CD4-positive, alpha-beta T cell (primary cell): ENCODE measurements around the gene CLOCK. TPM values are rescaled to one million over a fixed set of nuclear protein-coding genes. Genes with fewer than 3 reads are reported as not detected.

Source experiments
- ATAC-seq: fragments of 200-7000 bp; cut with Tn5 transposase; one replicate; pipeline ENCODE4 v1.10.0; 2022; ENCODE audit warnings: mild to moderate bottlenecking; ENCODE audit not compliant: poor library complexity
- CTCF ChIA-PET: fragments of 350-600 bp; sonication (Branson Sonifier 250); formaldehyde crosslinking; loops from one replicate; lab custom pipeline; 2021; ENCODE audit warnings: antibody characterized with exemption, inconsistent platforms; lab: Charles Lee
- POLR2A ChIA-PET: fragments of 350-600 bp; sonication (Branson Sonifier 250); formaldehyde crosslinking; loops from one replicate; lab custom pipeline; 2021; ENCODE audit warnings: antibody characterized with exemption, inconsistent platforms; lab: Charles Lee
- DNase-seq, 14 experiments: peaks; one replicate each; pipeline ENCODE4 v3.0.0-alpha.2; 2013 to 2020; ENCODE audit warnings: mixed read lengths in 2 of 14
- H3K27ac ChIP-seq, 2 donors: one replicate each; pipeline versions ENCODE4 v1.5.1 to v1.7.0; 2013; ENCODE audit warnings: low read length in 2 of 2, low read depth in 1 of 2, mild to moderate bottlenecking in 1 of 2
- H3K27me3 ChIP-seq, 2 experiments: 1 replicate in 1 of 2; 2 replicates in 1 of 2; pipeline versions ENCODE4 v1.6.1 to v1.7.0; 2013; ENCODE audit warnings: low read length in 2 of 2, control low read depth in 1 of 2, mild to moderate bottlenecking in 1 of 2, moderate library complexity in 1 of 2; ENCODE audit not compliant: insufficient read depth in 2 of 2, control insufficient read depth in 1 of 2
- H3K36me3 ChIP-seq: one replicate; pipeline ENCODE4 v1.6.1; 2013; ENCODE audit warnings: low read length, control low read depth; ENCODE audit not compliant: insufficient read depth
- H3K4me1 ChIP-seq: one replicate; pipeline ENCODE4 v1.6.1; 2013; ENCODE audit warnings: low read length, control low read depth; ENCODE audit not compliant: insufficient read depth
- H3K4me3 ChIP-seq: one replicate; pipeline ENCODE4 v1.5.1; 2013; ENCODE audit warnings: mild to moderate bottlenecking, low read length, moderate library complexity
- H3K9me3 ChIP-seq, 2 experiments: 1 replicate in 1 of 2; 2 replicates in 1 of 2; pipeline versions ENCODE4 v1.6.1 to v1.7.0; 2013; ENCODE audit warnings: low read length in 2 of 2, mild to moderate bottlenecking in 2 of 2, control low read depth in 1 of 2, moderate library complexity in 1 of 2; ENCODE audit not compliant: control insufficient read depth in 1 of 2, insufficient read depth in 1 of 2
- H3K27ac Mint-ChIP-seq: one replicate; pipeline ENCODE4 v1.8.0; 2020; ENCODE audit warnings: mixed read lengths
- H3K27me3 Mint-ChIP-seq: one replicate; pipeline ENCODE4 v1.8.0; 2021; ENCODE audit warnings: mixed read lengths
- H3K36me3 Mint-ChIP-seq: one replicate; pipeline ENCODE4 v1.8.0; 2021; ENCODE audit warnings: low read depth, mixed read lengths
- H3K4me1 Mint-ChIP-seq: one replicate; pipeline ENCODE4 v1.8.0; 2021; ENCODE audit warnings: low read depth, mixed read lengths
- H3K4me3 Mint-ChIP-seq: one replicate; pipeline ENCODE4 v1.8.0; 2020; ENCODE audit warnings: mild to moderate bottlenecking, mixed read lengths
- H3K9me3 Mint-ChIP-seq: one replicate; pipeline ENCODE4 v1.8.0; 2020; ENCODE audit warnings: mixed read lengths
- CTCF ChIP-seq: fragments of 200-600 bp; IDR thresholded peaks from one replicate; pipeline ENCODE4 v1.8.0; 2022; ENCODE audit warnings: antibody characterized with exemption, mild to moderate bottlenecking
- intact Hi-C, 2 experiments: fragments of 100-400 bp; cut with DNase I in 1 of 2; cut with micrococcal nuclease in 1 of 2; formaldehyde crosslinking; loops; one replicate each; pipeline versions ENCODE4 v1.15.1 to v1.9.0; 2023 to 2025; cut with DNase I, micrococcal nuclease
- total RNA-seq, 174 experiments: library from RNA in 2 of 174; stranded (reverse) in 2 of 174; gene quantifications; one replicate each; pipeline ENCODE4 v1.2.3 and lab custom pipeline; 2021 to 2026

The CLOCK gene
- total RNA-seq, 2 experiments from 2014 or later = 4.9 to 5.6 TPM

GRCh38 chr4:55381502-55381901, 165.2 kb downstream of the CLOCK start:
- Mint-ChIP-seq H3K4me3 (no peak overlapping the region), H3K36me3 (no peaks in the 10 kb centered on the region), H3K4me1 (no peaks in the 10 kb centered on the region), H3K27ac (no peak overlapping the region), H3K9me3 (no peaks in the 10 kb centered on the region), H3K27me3 (no peaks in the 10 kb centered on the region)
- ChIA-PET CTCF (no interaction called here), POLR2A (no interaction called here)
- intact Hi-C loops = no loop called here
- Histone ChIP-seq H3K9me3 (no peaks in the 10 kb centered on the region), H3K36me3 (no peaks in the 10 kb centered on the region), H3K27me3 (no peaks in the 10 kb centered on the region), H3K4me3 (no peak overlapping the region), H3K4me1 (no peaks in the 10 kb centered on the region), H3K27ac (no peak overlapping the region)
- TF ChIP-seq CTCF = no peak
- ATAC-seq = no peak
- DNase-seq = no peak

GRCh38 chr4:55380576-55380975, 166.1 kb downstream of the CLOCK start:
- no peak overlapping the region for H3K4me3 ChIP-seq
- no peaks in the 10 kb centered on the region for H3K27me3 ChIP-seq
- H3K27me3 Mint-ChIP-seq = no peaks in the 10 kb centered on the region
- no peaks in the 10 kb centered on the region for H3K4me1 Mint-ChIP-seq
- no peaks in the 10 kb centered on the region for H3K4me1 ChIP-seq
- ATAC-seq = no peak
- H3K9me3 ChIP-seq = no peaks in the 10 kb centered on the region
- H3K27ac Mint-ChIP-seq = no peak overlapping the region
- no peak for DNase-seq
- H3K4me3 Mint-ChIP-seq = no peak overlapping the region
- no peaks in the 10 kb centered on the region for H3K9me3 Mint-ChIP-seq
- CTCF ChIA-PET = no interaction called here
- no peaks in the 10 kb centered on the region for H3K36me3 ChIP-seq
- no peak for TF ChIP-seq CTCF
- no peak overlapping the region for H3K27ac ChIP-seq
- H3K36me3 Mint-ChIP-seq = no peaks in the 10 kb centered on the region
- POLR2A ChIA-PET = no interaction called here
- intact Hi-C loops = no loop called here

GRCh38 chr4:55378617-55379467, 167.9 kb downstream of the CLOCK start:
- H3K9me3 ChIP-seq = no peaks in the 10 kb centered on the region
- TF ChIP-seq CTCF = no peak
- no peaks in the 10 kb centered on the region for H3K36me3 ChIP-seq
- no peak overlapping the region for H3K27ac ChIP-seq
- DNase-seq = no peak
- Mint-ChIP-seq H3K27me3 (no peaks in the 10 kb centered on the region), H3K27ac (no peak overlapping the region), H3K9me3 (no peaks in the 10 kb centered on the region), H3K4me1 (no peaks in the 10 kb centered on the region), H3K4me3 (no peak overlapping the region), H3K36me3 (no peaks in the 10 kb centered on the region)
- intact Hi-C loops = no loop called here
- ChIA-PET POLR2A (no interaction called here), CTCF (no interaction called here)
- no peak for ATAC-seq
- H3K4me3 ChIP-seq = no peak overlapping the region
- no peaks in the 10 kb centered on the region for H3K27me3 ChIP-seq
- H3K4me1 ChIP-seq = no peaks in the 10 kb centered on the region

Other genes with a start within 250 kb of the CLOCK start
- 1 to 10 TPM; 2.1 to 2.2 TPM for gene SRD5A3, start 200.7 kb downstream of the CLOCK start, total RNA-seq
- gene TMEM165, start 151.0 kb downstream of the CLOCK start, total RNA-seq = 10 to 100 TPM; 44.8 to 46.0 TPM
- gene PDCL2, start 45.3 kb upstream of the CLOCK start, total RNA-seq = not detected
- not detected for gene NMU, start 89.4 kb upstream of the CLOCK start, total RNA-seq